GM19455 (cell line): ENCODE data around the gene MBOAT7.
A peak's percentile ranks its signal among the peaks of the same experiment; 100 is the strongest.

Experiments
- ATAC-seq: cut with Tn5 transposase; IDR thresholded peaks from one replicate; pipeline ENCODE4 v1.9.1; 2021; ENCODE audit not compliant: unreplicated experiment

Gene MBOAT7

DNA sequence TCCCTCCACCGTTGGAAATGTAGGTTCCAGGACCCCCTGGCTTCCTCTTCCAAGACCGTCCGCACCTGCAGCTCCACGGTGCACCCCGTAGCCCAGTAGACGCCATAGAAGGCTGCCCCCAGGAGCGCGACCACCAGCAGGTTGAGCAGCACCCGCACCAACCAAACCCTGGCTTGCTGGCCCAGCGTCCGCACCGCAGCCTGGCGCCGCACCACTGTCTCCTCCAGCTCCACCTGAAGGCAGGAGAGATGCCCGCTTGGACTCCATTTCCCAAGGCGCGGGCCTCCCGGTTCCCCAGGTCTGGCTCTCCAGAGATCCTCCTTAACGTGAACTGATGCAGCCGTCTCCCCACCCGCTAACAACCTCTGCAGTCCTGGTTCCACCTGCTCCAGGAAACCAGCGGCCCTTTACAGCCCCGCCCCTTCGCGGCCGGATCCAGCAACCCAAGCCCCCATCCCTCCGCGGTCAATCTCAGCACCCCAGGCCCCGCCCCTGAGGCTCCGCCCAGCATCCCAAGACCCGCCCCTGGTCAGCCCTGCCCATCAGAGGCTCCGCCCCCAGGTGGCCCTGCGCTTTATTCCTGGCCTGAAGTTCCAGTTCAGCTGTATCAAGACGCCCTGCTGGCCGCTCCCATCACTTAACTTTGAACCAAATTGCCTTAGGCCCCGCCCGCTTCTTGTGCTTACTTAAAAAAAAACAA lies 24.9 kb downstream of the MBOAT7 start:
- ATAC-seq = no peak

DNA sequence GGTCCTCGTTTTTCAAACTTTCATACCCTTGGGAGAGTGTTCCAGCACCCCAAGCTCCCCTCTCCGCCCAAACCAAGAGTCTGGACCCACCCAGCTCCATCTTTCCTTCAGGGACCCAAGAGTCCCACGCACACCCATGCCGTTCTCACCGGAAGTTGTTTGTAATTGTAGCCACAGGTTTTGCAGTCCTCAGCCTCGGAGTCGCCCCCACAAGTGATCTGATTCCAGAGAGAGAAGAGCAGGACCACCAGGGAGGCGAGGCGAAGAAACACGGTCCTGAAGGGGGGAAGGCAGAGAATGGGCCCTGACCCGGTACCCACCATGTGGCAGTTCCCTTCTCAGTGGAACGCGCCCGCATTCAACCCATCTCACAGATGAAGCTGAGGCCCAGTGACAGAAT lies 26.5 kb downstream of the MBOAT7 start:
- no peak for ATAC-seq

DNA sequence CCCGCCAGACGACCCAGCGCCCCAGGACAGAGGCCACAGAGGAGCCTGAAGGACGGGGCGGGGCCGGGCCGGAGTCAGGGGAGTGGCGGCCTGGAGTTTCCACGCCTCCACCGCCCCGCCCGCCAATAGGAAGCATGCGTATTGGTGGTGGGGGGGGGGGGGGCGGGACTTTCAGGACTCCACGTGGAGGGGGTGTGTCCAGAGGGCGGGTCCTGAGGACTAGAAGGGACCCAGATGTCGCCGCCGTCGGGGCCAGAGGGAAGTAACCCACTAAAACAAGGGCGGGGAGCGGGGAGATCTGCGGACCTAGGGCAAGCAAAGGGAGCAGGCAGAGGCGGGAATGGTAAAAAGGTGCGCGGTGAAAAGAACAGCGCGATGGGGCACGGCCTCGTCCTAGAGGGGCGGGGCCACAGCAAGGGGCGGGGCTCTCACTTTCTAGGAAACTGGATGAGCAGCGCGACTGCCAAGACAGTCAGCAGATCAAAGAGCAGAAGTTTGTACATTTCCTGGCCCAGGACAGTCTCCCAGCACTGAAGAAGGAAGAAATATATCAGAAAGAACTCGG lies 27.1 kb downstream of the MBOAT7 start:
- no peak for ATAC-seq

DNA sequence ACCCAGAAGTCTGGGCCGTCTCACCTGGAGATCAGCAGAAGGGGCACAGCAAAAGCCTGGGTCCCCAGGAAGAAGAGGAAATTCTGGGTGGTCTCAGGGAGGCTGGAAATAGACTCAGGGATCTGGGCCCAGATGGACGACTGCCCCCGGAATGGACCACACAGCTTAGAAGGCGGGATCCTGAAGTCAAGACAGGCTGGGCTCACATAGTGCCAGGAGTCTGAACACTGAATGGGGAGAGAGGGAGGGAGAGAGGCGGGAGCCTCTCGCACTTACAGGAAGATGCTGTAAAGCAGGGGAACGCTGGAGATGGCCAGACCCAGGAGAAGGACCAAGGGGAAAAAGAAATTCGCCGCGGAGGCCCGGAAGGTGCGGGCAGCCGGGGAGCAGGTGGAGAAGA lies 28.5 kb downstream of the MBOAT7 start:
- ATAC-seq = no peak

DNA sequence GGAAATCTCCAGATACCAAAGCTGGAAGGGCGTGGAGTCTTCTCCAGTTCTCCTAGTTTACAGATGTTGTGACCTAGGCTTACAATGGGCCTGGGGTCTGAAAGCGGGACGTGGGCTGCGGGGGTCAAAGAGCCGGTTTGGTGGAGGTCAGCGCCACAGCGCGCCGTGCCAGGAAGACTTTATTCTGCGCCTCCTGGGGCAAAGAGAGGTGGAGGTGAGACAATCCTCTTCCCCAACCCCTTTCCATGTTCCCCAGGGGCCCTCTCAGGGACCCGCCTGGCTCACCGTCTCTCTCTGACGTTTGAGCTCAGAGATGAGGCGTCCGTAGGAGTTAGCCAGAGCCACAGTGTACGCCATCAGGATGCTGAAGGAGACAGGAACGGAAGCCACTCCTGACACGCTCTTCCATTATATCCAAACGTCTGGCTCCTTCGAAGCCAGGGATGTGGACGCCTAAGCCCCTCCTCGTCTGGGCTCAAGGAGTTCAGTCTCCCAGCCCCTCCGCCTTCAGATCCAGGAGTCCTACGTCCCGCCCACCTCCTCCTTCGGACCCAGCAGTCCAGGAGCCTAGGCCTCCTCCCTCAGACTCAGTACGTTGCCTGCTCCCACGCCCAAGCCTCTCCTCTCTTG lies 29.1 kb downstream of the MBOAT7 start:
- peak; percentile 2 for ATAC-seq

DNA sequence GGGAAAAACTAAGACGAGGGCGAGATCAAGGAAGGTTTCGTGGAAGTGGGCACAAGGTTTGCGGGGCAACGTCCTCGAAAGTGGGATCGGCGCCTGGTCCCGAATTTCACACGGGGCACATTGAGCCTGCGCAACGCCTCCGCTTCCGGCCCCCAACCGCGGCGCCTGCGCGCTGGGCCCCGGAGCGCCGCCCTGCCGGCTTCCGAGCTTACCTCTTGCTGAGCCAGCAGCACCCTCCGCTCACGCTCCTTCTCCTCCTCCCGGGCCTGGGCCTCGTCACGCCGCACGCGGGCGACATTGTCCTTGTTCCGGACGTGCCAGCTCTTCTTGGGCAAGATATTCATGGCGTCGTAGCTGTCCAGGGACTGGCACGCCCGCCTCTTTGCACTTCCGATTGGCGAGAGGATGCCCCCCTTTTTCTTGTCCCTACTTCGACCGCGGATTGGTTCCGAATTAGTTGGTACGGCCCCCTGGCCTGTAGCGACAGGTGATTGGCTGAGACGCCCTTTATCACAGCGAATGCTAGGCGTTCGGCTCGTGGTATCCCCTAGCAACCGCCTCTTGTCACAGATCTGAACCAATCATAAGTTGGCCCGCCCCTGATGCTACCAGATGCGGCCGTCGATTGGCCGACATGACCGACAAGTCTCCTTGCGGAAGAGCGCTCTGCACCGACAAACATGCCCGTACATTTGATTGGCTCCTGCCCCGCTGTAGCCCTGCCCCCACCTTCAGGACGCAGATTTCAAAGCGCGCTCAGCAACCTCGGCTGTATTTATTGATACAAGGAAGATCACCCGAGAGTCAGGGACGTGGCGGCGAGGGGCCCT lies 29.8 kb downstream of the MBOAT7 start, which contains the start of gene LENG1:
Gene LENG1, minus strand, starts transcription at position 370 of the 830 bp plus-strand sequence. Its CDS starts 26 bp downstream, at position 344.
- peak; percentile 89 for ATAC-seq

DNA sequence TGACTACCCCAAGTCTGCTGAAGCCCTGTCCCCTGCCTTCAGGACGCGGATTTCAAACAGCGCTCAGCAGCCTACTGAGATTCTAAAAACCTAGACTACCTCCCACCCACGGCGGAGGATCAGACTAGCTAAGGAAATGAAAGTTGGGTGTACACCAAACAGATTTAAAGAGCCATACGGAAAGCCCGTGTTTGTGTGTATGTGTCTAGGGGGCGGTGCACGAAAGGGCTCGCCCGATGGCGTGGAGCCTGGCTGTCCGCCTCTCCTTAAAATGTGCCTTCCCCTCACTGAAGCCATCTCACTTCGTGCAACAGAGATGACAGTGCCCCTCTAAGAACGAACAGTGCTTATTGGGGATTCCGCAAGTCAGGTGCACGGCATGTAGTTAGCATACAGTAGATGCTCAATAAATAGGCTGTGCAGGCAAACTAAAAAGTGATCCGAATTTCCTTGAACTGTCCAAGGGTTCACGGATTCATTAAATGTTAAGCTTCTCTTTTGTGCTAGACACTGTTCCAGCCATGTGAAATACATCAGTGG lies 30.5 kb downstream of the MBOAT7 start:
- no peak for ATAC-seq

DNA sequence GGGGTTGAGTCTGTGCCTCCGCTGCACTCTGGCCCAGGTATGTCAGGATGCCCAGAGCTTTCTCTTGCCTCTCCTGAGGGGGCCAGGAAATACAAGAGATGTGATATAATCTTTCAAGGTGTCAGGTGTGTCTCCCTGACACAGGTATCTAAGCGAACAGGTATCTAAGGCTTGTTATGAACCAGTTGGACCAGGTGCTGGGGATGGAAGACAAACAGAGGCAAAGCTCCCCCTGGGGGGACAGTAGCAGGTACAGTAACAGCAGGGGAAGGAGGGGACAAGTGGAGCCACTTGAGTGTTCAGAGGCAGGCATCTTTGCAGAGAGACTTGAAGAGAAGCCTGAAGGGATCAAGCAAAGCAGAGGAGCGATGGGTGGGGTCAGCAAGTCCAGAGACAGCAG lies 32.4 kb downstream of the MBOAT7 start:
- ATAC-seq = no peak

DNA sequence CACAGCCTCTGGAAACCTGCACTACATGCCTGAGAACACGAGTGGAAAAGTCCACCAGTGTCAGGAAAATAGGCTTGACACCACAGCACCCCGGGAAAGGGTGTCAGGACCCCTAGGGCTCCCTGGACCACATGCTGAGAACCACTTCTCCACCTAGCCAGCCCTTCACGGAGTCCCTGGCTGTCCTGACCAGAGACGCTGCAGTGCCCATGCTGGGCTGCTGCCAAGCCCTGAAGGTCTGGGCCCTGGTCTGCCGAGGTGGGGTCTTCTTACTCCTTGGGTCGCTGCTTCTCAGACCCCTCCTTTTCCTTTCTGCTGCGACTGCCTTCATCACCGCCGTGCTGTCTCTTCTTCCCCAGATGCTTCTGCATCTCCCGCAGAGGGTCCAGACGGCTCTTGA lies 32.9 kb downstream of the MBOAT7 start:
- ATAC-seq = no peak

DNA sequence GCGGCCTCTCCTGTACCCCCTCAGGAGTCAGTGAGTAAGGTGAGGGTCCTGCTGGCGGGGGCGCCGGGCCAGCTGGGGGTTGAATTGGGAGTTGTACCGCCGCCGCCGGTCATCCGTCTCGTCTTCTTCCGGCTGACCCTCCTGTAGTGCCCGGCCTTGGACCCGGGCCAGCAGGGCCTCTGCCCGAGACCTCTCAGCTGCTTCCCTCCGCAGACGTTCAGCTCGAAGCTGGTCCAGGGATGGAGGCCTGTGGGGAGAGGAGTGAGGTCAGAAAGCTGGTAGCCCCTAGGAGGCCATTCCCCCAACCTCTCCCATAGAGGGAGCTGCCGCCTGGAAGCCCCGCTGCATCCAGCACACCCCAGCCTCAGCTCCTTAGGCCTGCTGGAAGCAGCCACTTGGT lies 33.7 kb downstream of the MBOAT7 start:
- no peak for ATAC-seq

DNA sequence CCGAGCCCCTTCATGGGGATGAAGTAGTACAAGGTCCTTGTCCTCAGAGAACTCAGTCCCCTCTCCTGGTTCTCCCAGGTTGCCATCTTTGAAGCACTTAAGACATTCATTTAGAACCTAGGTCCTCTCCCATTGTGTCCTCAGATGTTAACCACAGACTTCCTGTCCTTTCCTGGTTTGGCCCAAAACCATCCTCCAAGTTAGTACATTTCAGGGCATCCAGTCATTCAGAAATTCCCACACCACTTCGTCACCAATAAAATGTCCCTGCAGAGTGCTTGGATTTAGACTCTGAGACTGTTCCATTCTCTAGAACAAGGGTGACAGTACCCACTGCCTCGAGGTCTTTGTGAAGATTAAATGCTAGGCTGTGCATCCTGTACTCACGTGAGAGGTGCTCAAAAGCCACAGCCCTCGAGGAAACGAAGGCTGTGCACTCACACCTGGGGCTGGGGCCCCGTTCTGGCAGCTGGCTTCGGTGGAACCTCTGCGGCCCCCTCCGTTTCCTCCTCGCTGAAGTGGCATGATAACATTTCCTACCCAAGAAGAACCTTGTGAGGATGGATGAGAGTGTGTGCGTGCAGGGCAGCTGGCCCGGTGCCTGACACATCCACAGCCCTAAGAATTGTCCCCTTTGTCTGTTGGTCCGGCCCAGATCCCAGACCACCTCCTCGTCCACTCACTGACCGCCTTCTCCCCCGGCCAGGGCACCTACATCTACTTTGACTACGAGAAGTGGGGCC lies 34.6 kb downstream of the MBOAT7 start:
- no peak for ATAC-seq

DNA sequence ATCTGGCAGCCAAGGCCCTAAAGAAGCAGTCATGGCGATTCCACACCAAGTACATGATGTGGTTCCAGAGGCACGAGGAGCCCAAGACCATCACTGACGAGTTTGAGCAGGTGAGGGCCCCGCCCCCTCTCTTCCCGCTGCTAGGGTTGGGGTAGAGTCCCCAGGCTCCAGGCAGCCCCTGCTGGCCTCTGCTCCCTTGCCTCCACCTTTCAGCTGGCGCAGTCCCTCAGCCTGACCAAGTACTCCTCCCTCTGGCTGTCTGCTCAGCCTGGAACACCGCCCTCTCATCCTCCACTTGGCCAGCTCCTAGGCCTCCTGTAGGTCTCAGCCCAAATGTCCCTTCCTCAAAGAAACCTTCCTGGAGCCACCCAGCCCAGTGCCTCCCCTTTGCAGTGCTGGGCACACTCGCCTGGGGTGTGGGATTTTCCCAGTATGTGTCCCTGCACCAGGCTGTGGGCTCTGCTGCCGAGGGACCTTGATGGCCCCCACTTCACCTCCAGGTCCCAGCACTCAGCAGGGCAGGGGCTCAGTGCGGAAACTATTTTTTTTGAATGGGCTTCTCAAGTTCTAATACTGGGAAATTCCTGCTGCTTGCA lies 35.6 kb downstream of the MBOAT7 start:
- no peak for ATAC-seq

DNA sequence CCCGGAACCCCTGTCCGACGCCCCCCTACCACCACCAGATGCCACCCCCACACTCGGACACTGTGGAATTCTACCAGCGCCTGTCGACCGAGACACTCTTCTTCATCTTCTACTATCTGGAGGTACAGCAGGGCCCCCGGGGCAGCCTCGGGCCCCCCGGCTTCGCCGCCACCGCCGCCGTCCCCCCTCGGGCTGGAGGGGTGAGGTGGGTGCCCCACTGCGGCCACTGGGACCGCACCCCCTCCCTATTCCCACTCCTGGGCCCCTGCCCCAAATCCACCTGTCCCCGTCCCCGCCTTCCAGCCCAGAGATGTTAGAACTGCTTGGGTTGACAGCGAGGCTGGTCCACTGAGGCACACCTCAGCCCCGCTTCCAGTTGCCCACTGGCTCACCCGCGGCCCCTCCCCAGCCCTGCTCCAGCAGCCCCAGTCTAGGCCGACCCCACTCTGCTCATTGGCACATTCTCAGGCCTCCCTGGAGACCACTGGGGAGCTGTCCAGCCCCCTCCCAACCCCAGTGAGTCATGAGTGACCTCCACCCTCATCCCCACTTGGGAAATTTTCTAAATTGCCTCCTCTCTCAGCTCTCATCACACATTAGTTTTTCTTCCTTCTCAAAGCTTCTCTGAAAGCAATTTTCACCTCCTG lies 36.4 kb downstream of the MBOAT7 start:
- ATAC-seq = no peak

DNA sequence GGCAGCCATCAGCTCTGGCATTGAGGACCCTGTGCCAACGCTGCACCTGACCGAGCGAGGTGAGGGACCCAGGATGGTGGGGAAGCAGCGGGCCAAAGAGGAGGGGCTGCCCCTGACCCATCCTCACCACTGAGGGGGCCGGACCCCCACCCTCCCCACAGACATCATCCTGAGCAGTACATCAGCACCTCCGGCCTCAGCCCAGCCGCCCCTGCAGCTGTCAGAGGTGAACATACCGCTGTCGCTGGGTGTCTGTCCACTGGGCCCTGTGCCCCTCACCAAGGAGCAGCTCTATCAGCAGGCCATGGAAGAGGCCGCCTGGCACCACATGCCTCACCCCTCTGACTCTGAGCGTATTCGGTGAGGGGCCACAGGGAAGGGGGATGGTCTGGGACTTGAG lies 37.1 kb downstream of the MBOAT7 start:
- ATAC-seq = no peak

DNA sequence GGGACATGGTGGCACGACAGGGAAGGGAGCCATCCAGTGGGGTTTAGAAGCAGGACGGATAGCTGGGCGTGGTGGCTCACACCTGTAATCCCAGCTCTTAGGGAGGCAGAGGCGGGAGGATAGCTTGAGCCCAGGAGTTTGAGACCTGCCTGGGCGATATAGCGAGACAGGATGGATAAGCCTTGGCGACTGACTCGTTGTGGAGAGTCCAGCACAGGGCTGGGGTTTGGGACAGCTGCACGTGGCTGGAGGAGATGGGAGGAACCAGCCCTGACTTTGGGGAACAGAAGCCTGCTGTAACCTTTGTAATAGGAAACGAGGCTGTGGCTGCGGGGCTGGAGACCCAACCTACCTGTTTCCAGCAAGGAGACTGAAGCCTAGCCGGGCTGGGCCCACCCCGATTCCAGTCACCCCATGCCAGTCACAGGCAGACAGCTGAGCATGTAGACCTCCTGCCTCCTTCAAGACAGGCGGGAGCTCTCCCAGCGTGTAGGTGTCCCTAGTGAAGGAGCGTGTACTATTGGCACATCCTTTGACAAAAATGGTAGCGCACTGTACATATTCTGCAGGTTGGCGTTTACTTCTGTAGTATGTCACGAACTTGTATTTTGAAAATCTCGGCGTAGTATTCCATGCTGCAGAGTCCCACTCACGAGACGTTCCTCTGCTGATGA lies 37.9 kb downstream of the MBOAT7 start:
- ATAC-seq = no peak

DNA sequence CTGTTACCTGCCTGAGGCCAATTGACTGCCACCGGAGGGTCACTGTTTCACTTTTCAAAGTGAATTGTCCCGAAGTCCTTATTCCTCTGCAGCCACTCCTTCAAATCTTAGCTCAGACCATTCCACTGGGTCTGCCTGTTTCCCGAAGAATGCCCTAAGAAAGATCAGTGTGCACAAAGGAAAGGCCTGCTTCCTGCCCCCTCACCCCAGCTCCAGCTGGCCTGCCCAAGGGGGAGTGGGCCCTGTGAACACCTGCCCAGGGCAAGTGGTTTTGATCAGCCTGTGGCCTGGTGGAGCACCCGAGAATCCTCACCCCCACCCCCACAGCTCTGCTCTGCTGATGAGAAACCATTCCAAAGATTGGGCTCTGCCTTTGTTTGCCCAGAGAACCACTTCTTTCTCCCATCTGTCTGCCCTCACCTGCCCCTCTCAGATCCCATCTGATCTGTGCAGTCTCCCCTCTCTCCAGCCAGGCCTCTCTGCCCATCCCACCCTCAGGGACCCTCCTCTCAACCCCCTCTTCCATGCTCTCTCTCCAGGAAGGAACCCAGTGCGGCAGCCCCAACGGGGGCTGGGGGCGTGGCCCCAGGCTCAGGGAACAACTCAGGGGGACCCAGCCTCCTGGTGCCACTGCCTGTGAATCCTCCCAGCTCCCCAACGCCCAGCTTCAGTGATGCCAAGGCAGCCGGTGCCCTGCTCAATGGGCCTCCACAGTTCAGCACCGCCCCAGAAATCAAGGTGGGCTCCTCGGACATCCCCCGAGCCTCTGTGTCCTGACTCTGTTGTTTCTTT lies 40.2 kb downstream of the MBOAT7 start:
- ATAC-seq = no peak

DNA sequence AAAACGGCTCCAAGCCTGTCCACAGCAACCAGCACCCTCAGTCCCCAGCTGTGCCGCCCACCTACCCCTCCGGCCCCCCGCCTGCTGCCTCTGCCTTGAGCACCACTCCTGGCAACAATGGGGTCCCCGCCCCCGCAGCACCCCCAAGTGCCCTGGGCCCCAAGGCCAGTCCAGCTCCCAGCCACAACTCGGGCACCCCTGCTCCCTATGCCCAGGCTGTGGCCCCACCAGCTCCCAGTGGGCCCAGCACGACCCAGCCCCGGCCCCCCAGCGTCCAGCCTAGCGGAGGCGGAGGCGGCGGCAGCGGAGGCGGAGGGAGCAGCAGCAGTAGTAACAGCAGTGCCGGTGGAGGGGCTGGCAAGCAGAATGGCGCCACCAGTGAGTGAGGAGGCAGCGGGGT lies 41.2 kb downstream of the MBOAT7 start:
- no peak for ATAC-seq

DNA sequence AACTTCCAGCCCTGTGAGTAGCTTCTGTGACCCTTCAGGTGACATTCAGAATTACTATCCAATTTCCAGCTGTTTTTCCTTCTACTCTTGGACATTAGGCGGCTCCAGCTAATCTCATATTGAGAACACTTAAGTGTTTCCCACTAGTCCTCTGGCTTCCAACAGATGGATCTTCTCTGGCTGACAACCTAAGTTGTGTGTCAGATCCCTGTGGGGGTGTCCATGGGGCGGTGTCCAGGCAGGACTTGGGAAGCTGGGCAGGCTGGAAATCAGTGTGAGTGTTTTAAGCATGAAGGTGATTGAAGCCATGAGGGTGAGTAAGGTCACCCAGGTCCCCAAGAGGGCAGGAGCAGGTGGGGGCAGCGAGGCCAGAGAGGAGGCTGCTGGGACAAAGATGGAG lies 41.7 kb downstream of the MBOAT7 start:
- no peak for ATAC-seq
